Measurements from ENCODE around the gene CABLES1.
"Not testable (repeated sequence)": the region's sequence is repeated elsewhere in the genome, so short reads cannot be mapped to it uniquely, and the experiment has no call there.

Gene CABLES1, protein sequence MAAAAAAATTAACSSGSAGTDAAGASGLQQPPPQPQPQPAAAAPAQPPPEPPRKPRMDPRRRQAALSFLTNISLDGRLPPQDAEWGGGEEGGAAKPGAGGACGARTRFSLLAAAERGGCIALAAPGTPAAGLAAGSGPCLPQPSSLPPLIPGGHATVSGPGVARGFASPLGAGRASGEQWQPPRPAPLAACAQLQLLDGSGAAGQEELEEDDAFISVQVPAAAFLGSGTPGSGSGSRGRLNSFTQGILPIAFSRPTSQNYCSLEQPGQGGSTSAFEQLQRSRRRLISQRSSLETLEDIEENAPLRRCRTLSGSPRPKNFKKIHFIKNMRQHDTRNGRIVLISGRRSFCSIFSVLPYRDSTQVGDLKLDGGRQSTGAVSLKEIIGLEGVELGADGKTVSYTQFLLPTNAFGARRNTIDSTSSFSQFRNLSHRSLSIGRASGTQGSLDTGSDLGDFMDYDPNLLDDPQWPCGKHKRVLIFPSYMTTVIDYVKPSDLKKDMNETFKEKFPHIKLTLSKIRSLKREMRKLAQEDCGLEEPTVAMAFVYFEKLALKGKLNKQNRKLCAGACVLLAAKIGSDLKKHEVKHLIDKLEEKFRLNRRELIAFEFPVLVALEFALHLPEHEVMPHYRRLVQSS

DNA sequence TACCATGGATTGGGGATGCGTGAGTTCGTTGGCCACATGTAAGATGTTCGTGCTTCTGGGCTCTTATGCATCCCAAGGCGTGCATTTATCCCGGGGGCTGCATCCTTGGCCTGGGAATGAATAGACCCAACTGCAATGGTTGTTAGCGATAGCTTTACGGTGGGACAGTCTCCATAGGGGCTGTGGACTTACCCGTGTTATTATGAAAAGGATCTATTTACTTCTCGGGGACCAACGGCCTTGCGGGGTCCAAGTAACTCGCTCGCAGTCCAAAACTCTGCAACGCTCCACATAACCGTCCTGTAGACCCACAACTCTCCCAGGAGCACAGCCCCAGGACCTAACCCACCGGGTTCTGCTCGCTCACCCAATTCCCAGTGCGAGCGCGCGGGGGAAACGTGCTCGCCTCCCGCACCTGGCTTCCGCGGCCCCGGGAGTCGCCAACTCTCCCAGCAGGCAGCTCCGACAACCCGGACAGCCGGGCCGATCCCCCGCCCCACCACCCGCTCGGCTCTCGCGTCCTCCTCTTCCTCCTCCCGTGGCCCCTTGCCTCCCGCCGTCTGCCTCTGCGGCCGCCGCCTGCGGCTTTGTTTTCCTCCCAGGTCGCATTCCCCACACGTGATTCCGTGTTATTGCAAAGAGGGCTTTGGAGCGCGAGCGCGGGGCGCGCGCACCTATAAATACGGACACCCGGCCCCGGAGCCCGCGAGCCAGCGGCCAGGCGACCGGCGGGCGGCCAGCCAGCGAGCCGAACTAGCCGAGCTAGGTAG lies at the start of gene CABLES1:
TSS of gene CABLES1 (plus strand) at position 706 of the 770 bp plus-strand sequence. CDS start 278 bp downstream, outside the sequence.
- no peak for DNase-seq (ENCODE audit: low read depth, low spot score)

DNA sequence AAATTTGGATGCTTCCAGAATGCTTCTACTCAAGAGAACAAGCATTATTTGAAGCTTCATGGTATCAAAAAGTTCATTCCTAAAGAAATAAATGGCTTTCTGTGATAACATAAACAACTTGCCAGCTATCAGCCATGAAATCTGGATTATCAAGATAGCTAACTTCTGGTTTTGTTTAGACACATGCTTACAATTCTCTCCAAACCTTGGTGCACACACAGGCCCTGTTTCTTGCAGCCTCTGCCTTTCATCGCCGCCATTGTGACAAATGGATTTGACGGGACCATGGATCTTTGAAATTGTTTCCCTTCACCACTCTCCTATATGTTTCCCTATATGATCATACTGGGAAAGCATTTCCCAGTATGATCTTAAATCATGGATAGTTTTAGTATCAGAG lies 47.9 kb upstream of the CABLES1 start:
- no peak for DNase-seq (ENCODE audit: low read depth, low spot score)

DNA sequence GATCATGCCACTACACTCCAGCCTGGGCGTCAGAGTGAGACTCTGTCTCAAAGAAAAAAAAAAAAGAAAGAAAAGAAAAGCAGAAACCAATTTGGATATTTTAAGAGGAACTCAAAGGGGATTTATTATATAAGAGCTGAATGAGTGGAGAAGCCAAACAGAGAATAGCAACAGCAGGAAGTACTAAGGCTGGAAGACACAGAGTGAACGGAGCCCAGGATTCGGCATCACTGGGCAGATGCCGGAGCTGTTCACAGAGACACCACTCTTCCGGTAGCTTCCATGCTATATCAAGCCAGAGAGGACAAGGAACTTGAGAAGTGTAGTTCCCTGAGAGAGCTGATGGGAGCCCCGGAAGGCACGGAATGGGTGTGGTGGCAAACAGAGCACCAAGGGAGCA lies 47.0 kb upstream of the CABLES1 start:
- DNase-seq (ENCODE audit: low read depth, low spot score), result no peak

DNA sequence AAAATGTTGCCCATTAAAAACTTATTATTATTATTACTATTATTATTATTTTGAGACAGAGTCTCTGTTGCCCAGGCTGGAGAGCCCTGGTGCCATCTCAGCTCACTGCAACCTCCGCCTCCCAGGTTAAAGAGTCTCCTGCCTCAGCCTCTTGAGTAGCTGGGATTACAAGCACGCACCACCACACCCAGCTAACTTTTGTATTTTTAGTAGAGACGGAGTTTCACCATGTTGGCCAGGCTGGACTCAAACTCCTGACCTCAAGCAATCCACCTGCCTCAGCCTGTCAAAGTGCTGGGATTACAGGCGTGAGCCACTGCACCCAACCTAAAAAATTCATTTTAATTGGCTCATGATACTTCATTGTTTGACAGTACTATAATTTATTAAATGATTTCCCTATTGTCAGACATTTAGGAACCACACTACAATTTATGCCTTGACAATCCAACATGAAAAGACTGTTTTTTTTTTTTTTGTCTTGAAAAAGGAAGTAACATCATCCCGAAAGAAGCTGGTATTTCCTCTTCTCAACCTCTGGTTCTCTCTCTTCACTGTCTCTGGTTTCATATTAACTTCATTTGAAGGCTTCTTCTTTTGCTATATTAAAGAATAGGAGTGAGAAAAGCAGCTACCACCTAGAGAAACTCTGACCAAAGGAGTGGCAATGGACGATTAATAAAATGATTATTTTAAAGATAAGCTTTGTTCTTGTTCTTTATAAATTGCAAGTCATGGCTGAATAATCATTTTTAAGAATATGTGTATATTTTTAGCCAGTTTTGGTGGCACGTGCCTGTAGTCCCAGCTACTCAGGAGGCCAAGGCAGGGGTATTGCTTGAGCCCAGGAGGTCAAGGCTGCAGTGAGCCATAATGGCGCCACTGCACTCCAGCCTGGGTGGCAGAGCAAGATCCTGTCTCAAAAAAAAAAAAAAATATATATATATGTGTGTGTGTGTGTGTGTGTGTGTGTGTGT lies 44.0 kb upstream of the CABLES1 start:
- DNase-seq (ENCODE audit: low read depth, low spot score), result not testable (repeated sequence)

DNA sequence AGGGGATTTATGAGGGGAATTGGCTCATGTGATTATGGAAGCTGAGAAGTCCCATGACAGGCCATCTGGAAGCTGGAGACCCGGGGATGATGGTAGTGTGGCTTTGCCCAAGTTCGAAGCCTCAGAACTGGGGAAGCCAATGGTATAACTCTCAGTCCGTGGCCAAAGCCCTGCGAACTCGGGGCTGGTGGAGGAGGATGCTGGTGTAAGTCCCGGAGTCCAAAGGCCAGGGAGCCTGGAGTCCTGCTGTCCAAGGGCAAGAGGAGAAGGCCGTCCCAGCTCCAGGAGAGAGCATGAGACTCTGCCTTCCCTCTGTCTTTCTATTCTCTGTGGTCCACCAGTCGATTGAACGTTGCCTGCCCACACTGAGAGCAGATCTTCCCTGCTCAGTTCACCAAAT lies 43.2 kb upstream of the CABLES1 start:
- no peak for DNase-seq (ENCODE audit: low read depth, low spot score)

DNA sequence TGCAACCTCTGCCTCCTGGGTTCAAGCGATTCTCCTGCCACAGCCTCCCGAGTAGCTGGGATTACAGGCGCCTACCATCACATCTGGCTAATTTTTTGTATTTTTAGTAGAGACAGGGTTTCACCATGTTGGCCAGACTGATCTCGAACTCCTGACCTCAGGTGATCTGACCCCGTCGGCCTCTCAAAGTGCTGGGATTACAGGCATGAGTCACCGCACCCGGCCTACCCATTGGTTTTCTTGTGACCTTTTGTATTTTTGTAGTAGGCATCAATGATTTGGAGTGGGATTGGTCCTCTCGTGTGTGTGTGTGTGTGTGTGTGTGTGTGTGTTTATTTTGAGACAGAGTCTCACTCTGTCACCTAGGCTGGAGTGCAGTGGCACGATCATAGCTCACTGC lies 42.2 kb upstream of the CABLES1 start:
- not testable (repeated sequence) for DNase-seq (ENCODE audit: low read depth, low spot score)

DNA sequence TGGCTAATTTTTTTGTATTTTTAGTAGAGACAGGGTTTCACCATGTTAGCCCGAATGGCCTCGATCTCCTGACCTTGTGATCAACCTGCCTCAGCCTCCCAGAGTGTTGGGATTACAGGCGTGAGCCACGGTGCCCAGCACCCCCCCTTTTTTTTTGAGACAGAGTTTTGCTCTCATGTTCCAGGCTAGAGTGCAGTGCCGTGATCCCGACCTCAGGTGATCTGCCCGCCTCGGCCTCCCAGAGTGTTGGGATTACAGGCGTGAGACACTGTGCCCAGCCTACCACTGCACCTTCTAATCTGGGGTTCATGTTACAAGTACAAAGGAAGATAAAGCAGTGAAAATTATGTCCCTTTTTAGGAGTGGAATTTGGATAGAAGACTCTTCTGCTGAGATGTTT lies 41.5 kb upstream of the CABLES1 start:
- no peak for DNase-seq (ENCODE audit: low read depth, low spot score)

DNA sequence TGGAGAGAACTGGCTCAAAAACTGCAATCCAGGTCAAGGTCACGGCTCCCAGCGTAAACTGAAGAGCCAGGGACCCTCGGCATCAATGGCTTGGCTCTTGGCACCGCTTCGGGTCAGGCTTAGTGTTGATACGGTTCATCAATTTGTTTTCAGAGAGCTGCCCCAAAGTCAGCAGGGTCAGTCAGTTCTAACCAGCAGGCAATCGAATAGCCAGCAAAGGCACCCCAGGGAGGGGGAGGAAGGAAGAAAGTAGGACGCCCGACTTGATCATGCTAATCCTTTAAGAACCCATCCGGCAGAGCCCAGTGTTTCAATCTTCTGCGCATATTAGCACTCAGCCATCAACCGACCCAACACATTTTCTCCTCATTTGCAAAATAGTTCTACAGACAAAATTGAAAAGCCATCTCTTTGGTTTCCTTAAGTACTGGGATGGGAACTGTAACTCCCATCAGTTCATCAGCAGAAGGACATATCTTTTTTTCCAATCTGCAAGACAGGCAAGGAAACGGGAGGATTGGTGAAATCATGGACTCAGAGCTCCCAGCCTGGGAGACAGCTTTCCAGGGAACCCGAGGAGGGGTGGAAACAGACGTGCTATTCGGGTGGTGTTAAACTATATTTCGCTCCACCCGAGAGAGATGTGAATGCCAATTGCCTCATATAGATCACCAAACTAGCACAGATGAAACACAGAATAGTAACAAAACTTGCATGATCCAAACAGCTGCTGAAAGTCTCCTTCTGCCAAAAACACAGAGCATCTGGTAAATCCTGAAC lies 40.7 kb upstream of the CABLES1 start:
- DNase-seq (ENCODE audit: low read depth, low spot score), result no peak

DNA sequence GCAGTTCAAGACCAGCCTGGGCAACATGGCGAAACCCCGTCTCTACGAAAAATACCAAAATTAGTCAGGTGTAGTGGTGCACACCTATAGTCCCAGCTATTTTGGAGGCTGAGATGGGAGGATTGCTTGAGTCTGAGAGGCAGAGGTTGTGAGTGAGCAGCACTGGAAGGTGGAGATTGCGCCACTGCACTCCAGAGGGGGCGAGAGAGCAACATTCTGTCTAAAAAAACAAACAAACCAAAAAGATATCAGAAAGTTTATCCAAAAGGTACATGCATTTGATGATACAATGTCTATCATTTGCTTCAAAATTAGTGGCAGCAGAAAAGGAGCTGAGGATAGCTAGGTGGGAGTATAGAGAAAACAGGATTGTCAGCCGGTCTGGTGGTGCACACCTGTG lies 39.8 kb upstream of the CABLES1 start:
- DNase-seq (ENCODE audit: low read depth, low spot score), result no peak

DNA sequence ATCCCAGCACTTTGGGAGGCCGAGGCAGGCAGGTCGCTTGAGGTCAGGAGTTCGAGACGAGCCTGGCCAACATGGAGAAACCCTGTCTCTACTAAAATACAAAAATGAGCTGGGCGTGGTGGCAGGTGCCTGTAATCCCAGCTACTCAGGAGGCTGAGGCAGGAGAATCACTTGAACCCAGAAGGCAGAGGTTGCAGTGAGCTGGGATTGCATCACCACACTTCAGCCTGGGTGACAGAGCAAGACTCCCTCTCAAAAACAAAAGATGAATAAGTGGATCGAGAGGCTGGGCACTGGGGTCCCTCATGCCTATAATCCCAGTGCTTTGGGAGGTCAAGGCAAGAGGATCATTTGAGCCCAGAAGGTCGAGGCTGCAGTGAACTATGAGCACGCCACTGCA lies 38.3 kb upstream of the CABLES1 start:
- DNase-seq (ENCODE audit: low read depth, low spot score), result not testable (repeated sequence)

DNA sequence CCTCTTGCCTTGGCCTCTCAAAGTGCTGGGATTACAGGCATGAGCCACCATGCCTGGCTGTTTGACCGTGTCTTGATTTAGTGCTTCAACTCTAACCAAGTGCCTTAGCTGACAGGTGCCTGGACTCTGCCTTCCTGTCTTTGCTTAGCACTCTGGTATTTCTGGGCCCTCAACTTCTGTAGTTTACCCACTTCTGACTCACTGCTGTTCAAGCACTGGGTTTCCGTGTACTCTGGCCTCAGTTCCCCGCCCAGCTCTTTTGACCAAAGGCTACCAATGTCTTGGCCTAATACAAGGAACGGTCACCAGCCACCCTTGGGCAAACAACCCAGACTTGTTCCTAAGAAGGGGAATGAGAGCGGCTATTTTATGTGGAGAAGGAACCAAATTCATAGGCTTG lies 35.7 kb upstream of the CABLES1 start:
- no peak for DNase-seq (ENCODE audit: low read depth, low spot score)

DNA sequence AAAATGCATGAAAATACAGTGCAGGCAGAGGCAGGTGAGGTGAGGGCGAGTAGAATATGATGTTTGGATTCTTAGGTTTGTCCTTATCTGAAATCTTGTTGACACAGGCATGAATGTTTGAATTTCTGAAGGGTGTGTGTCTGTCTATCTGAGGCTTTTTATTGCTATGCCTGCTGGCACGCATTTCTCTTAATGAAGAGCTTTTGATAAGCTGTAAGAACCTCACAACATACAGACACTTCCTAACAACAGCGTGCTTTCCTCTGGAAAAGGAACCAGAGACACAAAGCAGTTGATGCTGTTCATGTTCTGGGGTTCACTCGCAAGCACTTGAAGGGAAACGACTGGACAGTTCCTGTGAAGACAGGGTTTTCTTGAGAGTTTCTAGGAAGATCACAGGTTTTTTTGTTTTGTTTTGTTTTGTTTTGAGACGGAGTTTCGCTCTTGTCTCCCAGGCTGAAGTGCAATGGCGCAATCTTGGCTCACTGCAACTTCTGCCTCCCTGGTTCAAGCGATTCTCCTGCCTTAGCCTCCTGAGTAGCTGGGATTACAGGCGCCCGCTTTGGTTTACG lies 33.3 kb upstream of the CABLES1 start:
- no peak for DNase-seq (ENCODE audit: low read depth, low spot score)

DNA sequence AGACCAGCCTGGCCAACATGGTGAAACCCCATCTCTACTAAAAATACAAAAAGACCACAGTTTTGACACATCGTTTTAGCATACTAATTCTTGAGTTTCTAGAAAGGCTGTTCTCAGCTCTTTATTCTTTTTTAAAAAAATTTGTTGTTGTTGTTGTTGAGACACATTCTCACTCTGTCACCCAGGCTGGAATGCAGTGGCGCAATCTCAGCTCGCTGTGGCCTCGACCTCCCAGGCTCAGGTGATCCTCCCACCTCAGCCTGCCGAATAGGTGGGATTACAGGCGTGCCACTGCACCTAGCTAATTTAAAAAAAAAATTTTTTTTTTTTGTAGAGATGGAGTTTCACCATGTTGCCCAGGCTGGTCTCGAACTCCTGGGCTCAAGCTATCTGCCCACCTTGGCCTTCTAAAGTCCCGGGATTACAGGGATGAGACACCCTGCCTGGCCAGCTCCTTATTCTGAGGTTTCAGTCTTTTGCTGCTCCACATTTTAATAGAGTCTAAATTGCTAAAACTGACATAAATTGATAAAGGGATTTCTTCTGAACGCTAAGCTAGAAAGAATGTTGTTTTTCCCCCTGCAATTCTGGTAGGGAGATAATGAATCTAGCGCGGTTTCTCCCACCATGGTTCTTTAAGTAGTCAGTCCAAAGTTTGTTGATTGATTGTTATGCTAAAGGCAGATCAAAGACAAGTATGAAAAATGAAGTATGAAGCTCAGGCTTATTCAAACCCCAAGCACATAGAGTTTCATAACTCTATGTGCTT lies 32.6 kb upstream of the CABLES1 start:
- no peak for DNase-seq (ENCODE audit: low read depth, low spot score)

DNA sequence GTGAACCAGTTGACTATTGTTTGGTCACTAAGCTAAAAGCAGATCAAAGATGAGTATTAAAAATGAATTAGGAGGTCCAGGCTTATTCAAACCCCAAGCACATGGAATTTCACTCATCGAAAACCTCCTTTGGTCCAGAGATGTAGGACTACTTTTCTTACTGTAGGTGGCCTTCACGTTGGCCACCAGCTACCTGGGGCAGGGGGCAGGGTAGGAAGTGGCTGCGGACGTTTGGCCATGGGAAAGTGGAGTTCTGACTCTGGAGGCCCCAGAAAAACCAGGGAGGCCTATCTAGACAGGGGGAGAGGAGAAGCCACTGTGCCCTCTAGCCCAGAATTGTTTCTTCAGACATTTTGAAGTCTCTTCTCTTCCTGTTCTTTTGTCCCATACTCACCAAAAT lies 31.8 kb upstream of the CABLES1 start:
- DNase-seq (ENCODE audit: low read depth, low spot score), result no peak

DNA sequence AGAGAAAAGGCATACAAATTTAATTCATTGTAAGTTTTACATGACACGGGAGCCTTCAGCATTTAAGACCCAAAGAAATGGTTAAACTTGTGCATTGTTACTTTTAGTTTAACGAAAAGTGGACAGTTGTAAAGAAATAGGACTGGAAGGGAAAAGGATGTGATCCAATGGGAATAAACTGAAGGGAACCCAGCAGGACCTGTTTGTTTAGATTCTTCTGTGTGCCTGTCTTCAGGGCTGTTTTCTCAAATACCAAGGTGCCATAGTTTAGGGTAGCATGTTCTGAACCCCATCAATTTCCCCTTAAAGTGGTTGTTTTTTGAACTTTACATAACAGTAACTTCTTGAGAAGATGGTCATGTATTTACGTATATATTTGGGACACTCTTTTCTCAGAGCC lies 30.3 kb upstream of the CABLES1 start:
- DNase-seq (ENCODE audit: low read depth, low spot score), result no peak

DNA sequence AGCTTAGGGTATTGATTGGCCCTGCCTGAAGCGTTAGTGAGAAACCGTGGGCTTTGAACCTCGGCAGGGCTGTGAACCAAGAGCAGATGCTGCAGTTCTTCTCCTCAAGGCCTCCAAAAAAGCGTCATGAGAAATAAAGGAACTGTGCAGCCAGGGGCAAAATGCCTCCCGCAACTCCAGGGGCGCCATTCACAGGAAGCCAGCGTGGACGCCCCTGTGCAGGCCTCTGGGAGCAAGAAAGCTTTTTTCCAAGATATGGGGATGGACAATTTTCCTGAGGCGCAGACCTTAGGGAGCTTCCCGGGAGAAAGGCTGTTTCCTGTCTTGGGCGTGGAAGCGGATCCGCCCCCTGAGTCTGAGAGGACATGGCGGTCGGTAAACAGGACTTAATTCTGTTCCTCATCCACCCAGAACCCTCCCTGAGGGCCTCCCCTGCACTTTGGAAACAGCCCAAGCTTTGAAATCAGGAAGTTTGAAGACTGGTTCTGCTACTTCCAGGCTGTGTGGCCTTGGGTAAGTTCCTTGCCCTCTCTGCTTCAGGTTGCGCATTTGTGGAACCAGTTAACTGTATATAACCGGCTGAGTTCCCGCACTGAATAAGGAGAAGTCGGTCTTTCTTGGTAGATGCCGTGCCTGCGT lies 29.6 kb upstream of the CABLES1 start:
- DNase-seq (ENCODE audit: low read depth, low spot score), result no peak

DNA sequence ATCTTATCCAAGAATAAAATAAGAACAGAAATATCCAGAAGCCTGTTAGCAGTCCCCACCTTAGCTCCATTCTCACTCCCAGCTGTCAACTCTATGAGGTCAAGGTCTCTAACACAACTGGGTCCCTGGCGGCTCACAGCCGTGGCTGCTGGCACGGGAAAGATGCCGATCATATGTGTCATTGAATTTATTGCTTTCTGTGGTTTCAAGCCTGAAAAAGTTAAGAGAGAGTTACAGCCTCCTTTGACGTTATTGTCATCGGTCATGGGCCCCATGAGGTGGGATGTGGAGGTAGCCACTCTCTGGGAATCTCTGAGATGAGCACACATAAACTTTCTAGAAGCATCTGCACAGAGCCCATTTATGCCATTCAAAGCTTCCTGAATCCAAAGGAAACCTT lies 28.7 kb upstream of the CABLES1 start:
- DNase-seq (ENCODE audit: low read depth, low spot score), result no peak

DNA sequence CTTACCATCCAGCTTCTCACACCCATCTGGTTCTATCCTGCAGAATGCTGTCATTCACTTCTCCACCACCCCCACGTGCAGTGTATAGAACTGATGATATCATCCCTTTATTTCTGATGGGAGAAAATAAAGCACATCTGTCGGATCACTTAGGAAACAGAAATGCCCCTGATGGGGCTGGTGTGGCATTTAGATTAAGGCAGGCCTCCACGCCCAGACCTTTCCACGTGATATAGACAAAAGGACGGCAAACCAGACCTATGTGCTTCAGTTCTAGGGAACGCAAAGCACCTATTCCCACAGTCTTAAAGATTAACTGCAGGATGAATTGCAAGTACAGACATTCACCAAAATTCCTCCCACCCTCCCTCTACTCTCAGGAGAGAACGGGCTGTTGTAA lies 27.6 kb upstream of the CABLES1 start:
- no peak for DNase-seq (ENCODE audit: low read depth, low spot score)

DNA sequence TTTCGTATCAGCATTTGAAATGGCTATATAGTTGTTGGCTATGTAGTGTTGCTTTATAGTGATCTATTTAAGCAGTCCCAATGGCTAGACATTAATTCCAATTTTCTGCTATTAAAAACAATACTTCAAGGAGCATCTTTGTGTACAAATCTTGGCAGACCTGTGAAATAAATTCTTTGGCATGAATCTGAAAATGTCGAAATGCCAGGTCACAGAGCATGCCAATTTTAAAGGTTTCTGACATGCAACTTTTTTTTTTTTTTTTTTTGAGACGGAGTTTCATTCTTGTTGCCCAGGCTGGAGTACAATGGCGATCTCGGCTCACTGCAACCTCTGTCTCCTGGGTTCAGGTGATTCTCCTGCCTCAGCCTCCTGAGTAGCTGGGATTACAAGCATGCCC lies 26.8 kb upstream of the CABLES1 start:
- DNase-seq (ENCODE audit: low read depth, low spot score), result no peak
